Epithelial cell of esophagus (primary cell): Measurements from ENCODE around the gene KIF13A.

Experiments used
- DNase-seq: peaks from one replicate; pipeline ENCODE4 v3.0.0; 2010; ENCODE audit warnings: low read depth
- H3K4me3 ChIP-seq: 2 replicates; pipeline ENCODE4 v1.5.1; 2011; ENCODE audit warnings: mild to moderate bottlenecking, low read length, control low read depth
- TF ChIP-seq, protein P1 (sequence below): IDR thresholded peaks from 2 replicates; pipeline ENCODE4 v1.5.1; 2011; ENCODE audit warnings: low read depth, mild to moderate bottlenecking, low read length, control low read depth, inconsistent platforms; ENCODE audit not compliant: insufficient read depth; ENCODE audit errors: missing control alignments

Gene KIF13A

DNA sequence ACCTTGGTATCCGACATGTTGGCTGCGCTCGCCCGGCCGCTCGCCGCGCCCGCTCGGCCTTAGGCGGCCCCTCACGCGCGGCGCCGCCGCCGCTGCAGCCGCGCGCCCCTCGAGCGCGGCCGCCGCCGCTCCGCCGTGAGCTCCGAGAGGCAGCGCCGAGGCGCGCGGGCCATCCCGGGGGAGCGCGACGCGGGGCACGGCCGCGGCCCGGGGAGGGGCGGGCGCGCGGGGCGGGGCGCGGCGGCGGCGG, at the start of gene KIF13A:
Gene KIF13A, minus strand, starts transcription at position 189 of the 250 bp plus-strand sequence. Its CDS starts 172 bp downstream, at position 17.
- TF ChIP-seq, protein P1, sequence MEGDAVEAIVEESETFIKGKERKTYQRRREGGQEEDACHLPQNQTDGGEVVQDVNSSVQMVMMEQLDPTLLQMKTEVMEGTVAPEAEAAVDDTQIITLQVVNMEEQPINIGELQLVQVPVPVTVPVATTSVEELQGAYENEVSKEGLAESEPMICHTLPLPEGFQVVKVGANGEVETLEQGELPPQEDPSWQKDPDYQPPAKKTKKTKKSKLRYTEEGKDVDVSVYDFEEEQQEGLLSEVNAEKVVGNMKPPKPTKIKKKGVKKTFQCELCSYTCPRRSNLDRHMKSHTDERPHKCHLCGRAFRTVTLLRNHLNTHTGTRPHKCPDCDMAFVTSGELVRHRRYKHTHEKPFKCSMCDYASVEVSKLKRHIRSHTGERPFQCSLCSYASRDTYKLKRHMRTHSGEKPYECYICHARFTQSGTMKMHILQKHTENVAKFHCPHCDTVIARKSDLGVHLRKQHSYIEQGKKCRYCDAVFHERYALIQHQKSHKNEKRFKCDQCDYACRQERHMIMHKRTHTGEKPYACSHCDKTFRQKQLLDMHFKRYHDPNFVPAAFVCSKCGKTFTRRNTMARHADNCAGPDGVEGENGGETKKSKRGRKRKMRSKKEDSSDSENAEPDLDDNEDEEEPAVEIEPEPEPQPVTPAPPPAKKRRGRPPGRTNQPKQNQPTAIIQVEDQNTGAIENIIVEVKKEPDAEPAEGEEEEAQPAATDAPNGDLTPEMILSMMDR, result no peak
- H3K4me3 ChIP-seq, result peak within 1 kb of the TSS; percentile 85
- peak; percentile 37 for DNase-seq

DNA sequence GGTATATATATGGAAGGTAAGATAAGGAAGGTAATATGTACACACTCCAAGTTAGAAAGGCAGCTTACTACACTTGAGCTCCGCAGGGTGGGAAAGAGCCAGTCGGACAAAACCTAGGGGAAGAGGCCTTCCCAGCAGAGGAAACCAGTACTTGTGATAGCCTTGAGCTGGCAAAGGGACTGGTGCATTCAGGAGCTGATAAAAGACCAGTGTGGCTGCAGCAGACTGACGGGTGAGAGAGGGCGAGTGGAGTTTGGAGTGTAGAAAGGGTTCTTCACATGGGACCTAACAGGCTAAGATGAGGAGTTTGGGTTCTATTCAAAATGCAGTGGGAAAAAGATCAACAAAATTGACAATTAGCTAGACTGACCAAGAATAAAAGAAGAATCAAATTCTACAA, 49.3 kb upstream of the KIF13A start:
- no peak for DNase-seq
- TF ChIP-seq, protein P1, result no peak

GRCh38 chr6:18035330-18035854, 48.0 kb upstream of the KIF13A start:
- DNase-seq, result no peak
- H3K4me3 ChIP-seq, result no peak overlapping the region
- TF ChIP-seq, protein P1, result no peak

More for the DNA sequence above, 49.3 kb upstream of the KIF13A start:
- no peak overlapping the region for H3K4me3 ChIP-seq

DNA sequence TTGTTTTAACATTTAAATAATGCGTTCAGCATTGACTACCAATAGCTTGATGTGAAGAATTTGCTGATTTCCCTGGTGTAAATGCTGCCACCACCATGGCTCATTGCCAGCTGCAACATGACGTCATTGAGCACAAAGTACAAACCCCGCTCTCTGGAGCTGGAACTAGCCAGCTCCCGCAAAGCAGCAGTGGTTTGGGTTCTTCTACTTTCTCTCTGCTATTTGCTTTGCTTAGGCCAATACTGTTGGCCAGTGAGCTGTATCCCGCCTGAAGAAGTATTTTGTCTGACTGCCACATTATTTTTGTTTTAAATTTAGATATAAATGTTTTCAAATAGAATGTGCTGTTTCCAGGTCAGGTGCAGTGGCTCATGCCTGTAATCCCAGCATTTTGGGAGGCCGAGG, 47.4 kb upstream of the KIF13A start:
- TF ChIP-seq, protein P1, result no peak
- no peak for DNase-seq
- no peak overlapping the region for H3K4me3 ChIP-seq

DNA sequence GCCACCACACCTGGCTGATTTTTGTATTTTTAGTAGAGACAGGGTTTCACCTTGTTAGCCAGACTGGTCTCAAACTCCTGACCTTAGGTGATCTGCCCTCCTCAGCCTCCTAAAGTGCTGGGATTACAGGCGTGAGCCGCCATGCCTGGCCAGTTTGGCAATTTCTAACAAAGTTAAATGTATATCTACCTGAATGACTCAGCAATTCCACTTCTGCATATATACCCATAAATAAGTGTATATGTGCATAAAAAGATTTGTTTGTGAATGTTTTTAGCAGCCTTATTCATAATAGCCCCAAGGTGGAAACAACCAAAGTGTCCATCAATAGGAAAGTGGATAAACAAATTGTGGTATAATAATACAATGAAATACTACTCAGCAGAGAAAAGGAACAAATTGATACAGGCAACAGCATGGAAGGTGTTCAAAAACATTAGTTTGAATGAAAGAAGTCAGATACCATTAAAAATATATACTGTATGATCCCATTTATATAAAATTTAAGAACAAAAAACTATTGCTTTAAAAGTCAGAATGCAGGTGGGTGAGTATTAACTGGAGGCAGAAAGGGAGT, 44.3 kb upstream of the KIF13A start:
- TF ChIP-seq, protein P1, result no peak
- no peak for DNase-seq

DNA sequence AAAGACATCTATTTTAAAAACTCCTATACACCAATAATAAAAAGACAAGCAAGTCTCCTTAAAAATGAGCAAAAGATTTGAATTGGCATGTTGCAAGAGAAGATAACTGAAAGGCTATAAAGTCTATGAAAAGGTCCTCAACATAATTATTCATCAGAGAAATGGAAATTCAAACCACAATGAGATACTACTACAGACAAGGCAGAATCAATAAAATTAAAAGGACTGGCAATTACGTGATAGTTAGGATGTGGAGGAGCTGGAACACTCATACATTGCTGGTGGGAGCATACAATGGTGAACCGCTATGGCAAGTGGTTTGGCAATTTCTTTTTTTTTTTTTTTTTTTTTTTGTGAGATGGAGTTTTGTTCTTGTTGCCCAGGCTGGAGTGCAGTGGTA, 43.8 kb upstream of the KIF13A start:
- DNase-seq, result no peak
- TF ChIP-seq, protein P1, result no peak
- no peak overlapping the region for H3K4me3 ChIP-seq

More for the DNA sequence above, 44.3 kb upstream of the KIF13A start:
- no peak overlapping the region for H3K4me3 ChIP-seq

DNA sequence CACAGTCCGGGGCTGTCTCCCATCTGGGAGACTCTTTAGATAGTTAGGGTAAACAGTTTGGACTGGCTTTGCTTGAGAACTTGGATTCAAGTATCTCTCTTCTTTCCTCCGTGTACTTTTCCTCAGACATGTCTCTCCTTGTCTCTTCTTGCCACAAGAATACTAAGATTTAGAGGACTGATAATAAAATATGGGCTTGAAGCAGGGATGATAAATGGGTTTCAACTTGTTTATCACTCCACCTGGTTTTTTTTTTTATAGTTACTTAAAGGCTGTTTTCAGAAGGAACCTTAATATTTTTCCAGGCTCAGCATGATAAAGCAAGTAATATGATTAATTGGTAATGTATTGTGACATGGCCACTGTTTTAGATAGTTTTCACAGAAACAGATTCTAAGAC, 40.9 kb upstream of the KIF13A start:
- H3K4me3 ChIP-seq, result no peak overlapping the region
- TF ChIP-seq, protein P1, result no peak
- DNase-seq, result peak; percentile 42
